CD1c-positive myeloid dendritic cell (primary cell): ENCODE results near the gene DKC1.
"Not testable (repeated sequence)": the region's sequence is repeated elsewhere in the genome, so short reads cannot be mapped to it uniquely, and the experiment has no call there.

Experiments
- DNase-seq: peaks from one replicate; pipeline ENCODE4 v3.0.0-alpha.2; 2016; ENCODE audit errors: extremely low spot score

DKC1 gene

DNA sequence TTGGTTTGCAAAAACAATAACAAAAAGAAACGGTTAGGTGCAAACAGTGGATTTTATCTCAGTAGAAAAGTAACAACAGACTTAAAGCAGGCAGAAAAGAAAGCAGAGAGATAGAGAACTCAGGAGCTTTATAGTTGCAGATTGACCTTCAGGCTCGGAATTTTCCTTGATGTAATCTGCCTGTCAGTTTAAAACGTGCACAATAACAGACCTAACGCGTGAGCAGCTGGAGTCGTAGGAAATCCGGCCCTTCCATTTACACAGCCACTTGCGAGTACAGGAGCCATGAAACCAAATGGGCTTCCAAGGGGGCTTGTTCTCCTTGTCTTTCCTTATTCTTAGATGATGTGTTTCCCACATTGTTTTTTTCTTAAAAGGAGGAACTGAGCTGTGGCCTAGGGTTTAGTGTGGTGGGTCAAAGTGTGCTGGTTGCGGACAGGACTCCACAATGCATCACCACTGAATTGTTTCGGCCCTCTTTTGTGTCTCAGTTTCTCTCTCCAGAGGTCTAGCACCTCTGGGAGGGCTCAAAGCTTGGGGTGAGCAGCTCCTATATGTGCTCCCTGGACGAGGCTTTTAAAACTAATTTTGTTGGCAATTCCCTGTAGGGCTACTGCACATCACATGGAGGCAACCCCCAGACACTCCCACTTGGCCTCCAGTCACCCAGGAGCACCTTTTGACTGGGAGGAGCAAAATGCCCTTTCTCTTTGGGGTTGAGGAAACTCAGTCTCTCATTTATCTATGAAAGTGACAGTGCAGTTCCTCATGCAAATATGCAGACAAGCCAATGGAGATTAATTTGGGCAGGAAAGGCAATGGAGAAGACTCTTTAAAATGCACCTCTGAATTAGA is 56.5 kb downstream of the DKC1 start:
- no peak for DNase-seq

GRCh38 chrX:154819771-154820341 is 57.2 kb downstream of the DKC1 start:
- DNase-seq, result no peak

DNA sequence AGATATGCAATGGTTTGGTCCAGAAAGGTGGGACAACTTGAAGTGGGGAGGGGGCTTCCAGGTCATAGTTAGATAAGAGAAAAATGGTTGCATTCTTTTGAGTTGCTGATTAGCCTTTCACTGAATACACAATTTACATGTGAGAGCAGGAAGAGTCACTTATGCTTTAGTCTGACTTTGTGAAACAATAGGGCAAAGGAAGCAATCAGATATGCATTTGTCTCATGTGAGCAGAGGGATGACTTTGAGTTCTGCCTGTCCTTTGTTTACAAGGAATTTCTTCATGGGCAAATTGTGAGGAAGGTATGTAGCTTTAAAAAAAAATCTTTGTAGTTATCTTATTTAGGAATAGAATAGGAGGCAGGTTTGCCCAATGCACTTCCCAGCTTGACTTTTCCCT is 58.9 kb downstream of the DKC1 start:
- DNase-seq, result no peak

DNA sequence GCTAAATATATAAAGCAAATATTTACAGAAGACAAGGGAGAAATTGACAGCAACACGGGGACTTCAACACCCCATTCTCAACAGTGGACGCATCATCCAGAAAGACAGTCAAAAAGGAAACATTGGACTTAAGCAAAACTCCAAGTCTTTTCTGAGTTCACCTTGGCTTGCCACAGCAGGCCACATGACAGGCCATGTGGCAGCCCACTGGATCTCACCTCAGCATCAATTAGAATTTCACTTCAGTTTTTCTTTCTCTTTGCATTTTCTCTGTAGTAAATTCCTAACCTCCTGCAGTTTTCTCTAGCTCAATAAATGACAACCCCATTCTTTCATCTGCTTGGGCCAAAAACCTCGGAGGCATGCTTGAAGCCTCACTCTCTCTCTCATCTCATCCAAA is 59.4 kb downstream of the DKC1 start:
- DNase-seq, result no peak

DNA sequence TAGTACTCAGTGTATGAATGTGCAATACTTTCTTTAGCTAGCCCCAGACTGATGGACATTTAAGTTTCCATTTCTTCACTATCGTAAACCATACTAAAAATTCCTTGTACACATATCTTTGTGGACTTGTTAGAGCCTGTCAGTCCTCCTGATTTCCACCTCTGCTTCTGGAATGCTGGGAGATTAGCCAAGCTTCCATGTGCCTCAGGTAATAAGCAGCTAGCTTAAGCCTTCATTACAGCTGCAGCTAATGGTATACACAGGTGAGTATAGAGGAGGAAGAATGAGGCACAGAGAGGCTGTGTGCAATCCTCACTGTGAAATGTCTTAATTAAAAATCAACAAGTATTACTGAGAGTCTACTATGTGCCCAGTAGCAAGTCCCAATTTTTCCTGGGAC is 62.0 kb downstream of the DKC1 start:
- DNase-seq, result no peak

DNA sequence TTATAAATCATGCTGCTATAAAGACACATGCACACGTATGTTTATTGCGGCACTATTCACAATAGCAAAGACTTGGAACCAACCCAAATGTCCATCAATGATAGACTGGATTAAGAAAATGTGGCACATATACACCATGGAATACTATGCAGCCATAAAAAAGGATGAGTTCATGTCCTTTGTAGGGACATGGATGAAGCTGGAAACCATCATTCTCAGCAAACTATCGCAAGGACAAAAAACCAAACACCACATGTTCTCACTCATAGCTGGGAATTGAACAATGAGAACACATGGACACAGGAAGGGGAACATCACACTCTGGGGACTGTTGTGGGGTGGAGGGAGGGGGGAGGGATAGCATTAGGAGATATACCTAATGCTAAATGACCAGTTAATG is 62.9 kb downstream of the DKC1 start:
- not testable (repeated sequence) for DNase-seq
